Testis (tissue), 3 donors: ENCODE measurements around the gene ATRNL1. TPM values are rescaled to one million over a fixed set of nuclear protein-coding genes. Genes with fewer than 3 reads are reported as not detected.
"Not testable (repeated sequence)": the region's sequence is repeated elsewhere in the genome, so short reads cannot be mapped to it uniquely, and the experiment has no call there.

ENCODE experiments used
- DNase-seq: peaks from one replicate; pipeline ENCODE4 v3.0.0-alpha.2; 2019
- H3K27ac ChIP-seq, 2 donors: fragments of 200-600 bp; sonication (generic); one replicate each; pipeline ENCODE4 v1.5.1; 2019
- H3K27me3 ChIP-seq: fragments of 200-600 bp; sonication (generic); one replicate; pipeline ENCODE4 v1.5.1; 2019
- H3K36me3 ChIP-seq: fragments of 200-600 bp; sonication (generic); one replicate; pipeline ENCODE4 v1.5.1; 2017; ENCODE audit warnings: low read depth; ENCODE audit errors: missing control alignments
- H3K4me1 ChIP-seq: fragments of 200-600 bp; sonication (generic); one replicate; pipeline ENCODE4 v1.5.1; 2019
- H3K4me3 ChIP-seq, 2 donors: fragments of 200-600 bp; sonication (generic); one replicate each; pipeline ENCODE4 v1.5.1; 2017 to 2019
- H3K9me3 ChIP-seq: fragments of 200-600 bp; sonication (generic); one replicate; pipeline ENCODE4 v1.5.1; 2017
- POLR2A ChIP-seq: fragments of 450-650 bp; IDR thresholded peaks from one replicate; pipeline ENCODE4 v1.6.1; 2017; ENCODE audit warnings: antibody characterized with exemption, mild to moderate bottlenecking, moderate library complexity
- WGBS, 2 donors: methylation state at CpG; one replicate each; pipeline ENCODE4 v1.1.5; 2018; 5-methylcytosine and 5-hydroxymethylcytosine counted together
- intact Hi-C: fragments of 100-400 bp; cut with DNase I; formaldehyde crosslinking; loops from one replicate; pipeline ENCODE4 v1.15.1; 2023; ENCODE audit warnings: low total_unique reads
- polyA plus RNA-seq: library from polyadenylated mRNA; stranded (reverse); fragments of 350-450 nt; fragmentation: Illumina TruSeq; extraction: RNeasy Lipid Tissue Mini Kit (QIAGEN cat#74804); gene quantifications from one replicate; pipeline ENCODE4 v1.2.3, GENCODE V29; 2014; ENCODE audit warnings: low read depth, low replicate concordance; ENCODE audit not compliant: insufficient read depth
- total RNA-seq, 2 donors: library from RNA; depleted of rRNA; stranded (reverse); fragments of >200 nt; gene quantifications; one replicate each; pipeline ENCODE4 v1.2.3, GENCODE V29; 2016
- TF ChIP-seq, protein P1 (sequence below), 3 experiments: fragments of 450-650 bp in 2 of 3; fragments of 200-600 bp in 1 of 3; sonication (generic) in 1 of 3; IDR thresholded peaks; one replicate each; pipeline ENCODE4 v1.5.1; 2016 to 2019; ENCODE audit warnings: antibody characterized with exemption in 3 of 3, mild to moderate bottlenecking in 2 of 3, moderate library complexity in 1 of 3

Gene ATRNL1
- total and polyA plus RNA-seq, 3 donors from 2014 or later = 32.4 to 61.3 (median 45.7) TPM

DNA sequence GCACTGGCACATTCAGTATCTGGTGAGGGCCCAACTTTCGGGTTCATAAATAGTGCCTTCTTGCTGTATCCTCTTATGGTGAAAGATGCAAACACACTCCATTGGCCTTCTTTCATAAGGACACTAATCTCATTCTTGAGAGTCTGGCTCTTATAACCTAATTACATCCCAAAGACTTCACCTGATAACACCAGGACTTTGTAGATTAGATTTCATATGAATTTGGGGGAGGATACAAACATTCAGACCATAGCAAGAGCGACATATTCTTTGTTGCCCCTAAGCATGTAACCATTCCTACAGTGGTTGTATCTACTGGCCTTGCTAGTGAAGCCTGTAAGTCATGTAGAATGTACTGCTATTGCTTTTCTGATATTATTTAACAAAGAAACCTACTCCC, 654.6 kb downstream of the ATRNL1 start:
- no peak for DNase-seq
- intact Hi-C loops = no loop called here
- H3K9me3 ChIP-seq = no peaks in the 10 kb centered on the region
- TF ChIP-seq POLR2A = no peak
- TF ChIP-seq, protein P1, sequence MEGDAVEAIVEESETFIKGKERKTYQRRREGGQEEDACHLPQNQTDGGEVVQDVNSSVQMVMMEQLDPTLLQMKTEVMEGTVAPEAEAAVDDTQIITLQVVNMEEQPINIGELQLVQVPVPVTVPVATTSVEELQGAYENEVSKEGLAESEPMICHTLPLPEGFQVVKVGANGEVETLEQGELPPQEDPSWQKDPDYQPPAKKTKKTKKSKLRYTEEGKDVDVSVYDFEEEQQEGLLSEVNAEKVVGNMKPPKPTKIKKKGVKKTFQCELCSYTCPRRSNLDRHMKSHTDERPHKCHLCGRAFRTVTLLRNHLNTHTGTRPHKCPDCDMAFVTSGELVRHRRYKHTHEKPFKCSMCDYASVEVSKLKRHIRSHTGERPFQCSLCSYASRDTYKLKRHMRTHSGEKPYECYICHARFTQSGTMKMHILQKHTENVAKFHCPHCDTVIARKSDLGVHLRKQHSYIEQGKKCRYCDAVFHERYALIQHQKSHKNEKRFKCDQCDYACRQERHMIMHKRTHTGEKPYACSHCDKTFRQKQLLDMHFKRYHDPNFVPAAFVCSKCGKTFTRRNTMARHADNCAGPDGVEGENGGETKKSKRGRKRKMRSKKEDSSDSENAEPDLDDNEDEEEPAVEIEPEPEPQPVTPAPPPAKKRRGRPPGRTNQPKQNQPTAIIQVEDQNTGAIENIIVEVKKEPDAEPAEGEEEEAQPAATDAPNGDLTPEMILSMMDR (IDR thresholded peaks at IDR 0.05) = no peak
- 85 to 91% methylated on average over 2 of the region's 2 CpGs for WGBS, 2 donors
- H3K4me3 ChIP-seq = no peak overlapping the region
- H3K4me1 ChIP-seq = no peaks in the 10 kb centered on the region
- no peaks in the 10 kb centered on the region for H3K27me3 ChIP-seq
- no peak overlapping the region for H3K27ac ChIP-seq
- no peaks in the 10 kb centered on the region for H3K36me3 ChIP-seq

DNA sequence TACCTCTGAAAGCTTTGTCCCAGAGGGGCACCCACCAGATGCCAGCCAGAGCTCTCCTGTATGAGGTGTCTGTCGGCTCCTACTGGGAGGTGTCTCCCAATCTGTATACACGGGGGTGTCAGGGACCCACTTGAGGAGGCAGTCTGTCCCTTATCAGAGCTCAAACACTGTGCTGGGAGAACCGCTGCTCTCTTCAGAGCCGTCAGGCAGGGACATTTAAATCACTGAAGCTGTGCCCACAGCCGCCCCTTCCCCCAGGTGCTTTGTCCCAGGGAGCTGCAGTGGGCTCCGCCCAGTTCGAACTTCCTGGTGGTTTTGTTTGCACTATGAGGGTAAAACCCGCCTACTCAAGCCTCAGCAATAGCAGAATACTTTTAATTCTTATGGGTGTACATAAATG, 665.3 kb downstream of the ATRNL1 start:
- H3K4me3 ChIP-seq, DNase-seq, H3K36me3 ChIP-seq, H3K27me3 ChIP-seq, H3K9me3 ChIP-seq, H3K27ac ChIP-seq, intact Hi-C loops, H3K4me1 ChIP-seq: not testable (repeated sequence)
- WGBS, 2 donors = 82 to 91% methylated on average over 8 of the region's 8 CpGs

DNA sequence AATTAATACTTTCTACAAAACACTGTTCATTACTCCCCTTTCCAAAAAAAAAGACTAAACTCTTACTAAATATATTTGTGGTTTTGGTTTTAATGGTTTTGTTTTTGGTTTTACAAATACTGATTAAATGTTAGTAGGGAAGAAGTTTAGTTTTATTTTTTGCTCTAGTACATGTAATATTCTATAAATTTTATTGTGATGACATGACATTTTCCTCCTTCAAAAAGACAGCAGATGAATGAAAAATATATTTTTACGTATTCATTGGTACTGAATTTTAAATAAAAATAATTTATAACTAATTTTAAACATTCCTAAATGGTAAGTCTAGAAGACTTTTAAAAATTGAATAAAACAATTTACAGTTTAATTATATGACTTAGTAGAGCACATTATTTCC, 667.0 kb downstream of the ATRNL1 start:
- no peak for DNase-seq
- H3K27me3 ChIP-seq = no peaks in the 10 kb centered on the region
- no peaks in the 10 kb centered on the region for H3K9me3 ChIP-seq
- no peaks in the 10 kb centered on the region for H3K36me3 ChIP-seq
- TF ChIP-seq POLR2A = no peak
- TF ChIP-seq, protein P1 (IDR thresholded peaks at IDR 0.05) = no peak
- H3K4me3 ChIP-seq = no peak overlapping the region
- no peaks in the 10 kb centered on the region for H3K4me1 ChIP-seq
- 93 to 99% methylated on average over 1 of the region's 1 CpG for WGBS, 2 donors
- H3K27ac ChIP-seq = no peak overlapping the region
- intact Hi-C loops = no loop called here

DNA sequence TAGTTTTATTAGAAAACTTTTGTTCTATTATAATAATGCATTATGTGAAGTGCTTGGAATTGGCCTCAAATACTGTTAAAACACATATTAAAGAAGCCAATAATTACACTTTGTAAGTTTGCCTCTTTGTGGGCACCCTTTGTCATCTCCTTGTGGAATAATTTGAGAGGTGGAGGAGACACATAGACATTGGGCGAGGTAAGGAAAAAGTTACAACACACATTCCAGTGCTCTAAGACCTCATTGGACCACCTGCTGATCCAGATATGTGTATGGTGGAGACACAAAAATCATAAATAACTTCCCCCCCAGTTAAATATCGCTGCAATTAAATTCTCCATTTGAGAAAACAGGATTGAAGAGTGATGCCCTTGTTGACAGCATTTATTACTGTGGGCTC, 668.0 kb downstream of the ATRNL1 start:
- H3K27ac ChIP-seq = no peak overlapping the region
- H3K4me3 ChIP-seq = no peak overlapping the region
- no peaks in the 10 kb centered on the region for H3K9me3 ChIP-seq
- H3K36me3 ChIP-seq = no peaks in the 10 kb centered on the region
- 94 to 96% methylated on average over 2 of the region's 2 CpGs for WGBS, 2 donors
- DNase-seq = no peak
- H3K4me1 ChIP-seq = no peaks in the 10 kb centered on the region
- no peaks in the 10 kb centered on the region for H3K27me3 ChIP-seq
- intact Hi-C loops = no loop called here
- TF ChIP-seq POLR2A = no peak
- TF ChIP-seq, protein P1 (IDR thresholded peaks at IDR 0.05) = no peak

DNA sequence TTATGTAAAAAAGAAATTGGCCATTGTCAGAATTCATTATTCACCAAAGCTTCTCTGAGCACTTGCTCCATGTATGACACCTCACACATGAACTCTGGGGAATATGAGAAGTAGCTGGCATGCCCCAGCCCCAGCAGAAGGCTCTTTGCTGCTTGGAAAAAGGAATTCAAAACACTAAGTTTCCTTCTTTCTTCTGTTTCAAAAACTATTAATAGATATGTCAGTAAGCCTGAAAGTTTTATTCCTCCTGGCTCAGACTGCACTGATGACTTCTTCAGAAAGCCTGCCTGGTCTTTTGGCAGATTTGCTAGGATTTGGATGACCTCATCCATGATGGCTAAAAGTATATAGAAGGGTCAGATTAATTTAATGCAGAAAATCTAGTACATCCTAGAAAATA, 668.9 kb downstream of the ATRNL1 start:
- Histone ChIP-seq H3K4me3 (no peak overlapping the region), H3K27me3 (no peaks in the 10 kb centered on the region), H3K27ac (no peak overlapping the region), H3K9me3 (no peaks in the 10 kb centered on the region), H3K36me3 (no peaks in the 10 kb centered on the region), H3K4me1 (no peaks in the 10 kb centered on the region)
- intact Hi-C loops = no loop called here
- TF ChIP-seq, protein P1 (IDR thresholded peaks at IDR 0.05) = no peak
- no peak for TF ChIP-seq POLR2A
- DNase-seq = no peak
